Ascending aorta (tissue), 2 donors: ENCODE measurements around the gene TMEM175. TPM values are rescaled to one million over a fixed set of nuclear protein-coding genes. Genes with fewer than 3 reads are reported as not detected.

ENCODE experiments used
- DNase-seq, 2 donors: peaks; one replicate each; pipeline ENCODE4 v3.0.0-alpha.2; 2019; ENCODE audit warnings: low spot score in 2 of 2
- H3K27ac ChIP-seq, 2 donors: fragments of 200-600 bp; sonication (generic); one replicate each; pipeline ENCODE4 v1.5.1; 2016 to 2017; ENCODE audit warnings: mild to moderate bottlenecking in 1 of 2
- H3K27me3 ChIP-seq: fragments of 200-600 bp; sonication (generic); one replicate; pipeline ENCODE4 v1.5.1; 2017
- H3K36me3 ChIP-seq, 2 donors: fragments of 200-600 bp; sonication (generic); one replicate each; pipeline ENCODE4 v1.5.1; 2016
- H3K4me1 ChIP-seq, 2 donors: fragments of 200-600 bp; sonication (generic); one replicate each; pipeline ENCODE4 v1.5.1; 2016 to 2017; ENCODE audit warnings: mild to moderate bottlenecking in 1 of 2
- H3K4me3 ChIP-seq, 2 donors: fragments of 200-600 bp; sonication (generic); one replicate each; pipeline ENCODE4 v1.5.1; 2016 to 2017; ENCODE audit warnings: mild to moderate bottlenecking in 1 of 2
- H3K9me3 ChIP-seq, 2 donors: fragments of 200-600 bp; sonication (generic); one replicate each; pipeline ENCODE4 v1.5.1; 2016
- CTCF ChIP-seq, 3 experiments: fragments of 200-600 bp in 2 of 3; fragments of 450-650 bp in 1 of 3; sonication (generic) in 2 of 3; IDR thresholded peaks; one replicate each; pipeline ENCODE4 v1.5.1; 2016 to 2019; ENCODE audit warnings: antibody characterized with exemption in 3 of 3, mild to moderate bottlenecking in 1 of 3, moderate library complexity in 1 of 3
- intact Hi-C: fragments of 100-400 bp; cut with DNase I; formaldehyde crosslinking; loops from one replicate; pipeline ENCODE4 v1.15.1; 2023
- total RNA-seq: library from RNA; depleted of rRNA; stranded (reverse); fragments of >200 nt; gene quantifications from one replicate; pipeline ENCODE4 v1.1.0, GENCODE V29; 2016

TMEM175 gene
- total RNA-seq, 1 donor from 2014 or later: 41.2 TPM

GRCh38 chr4:1003271-1004070 is 71.2 kb downstream of the TMEM175 start:
- Histone ChIP-seq H3K4me3 (peak overlapping the region in 1 of 2 donors; percentile 31), H3K27ac (no peak overlapping the region), H3K27me3 (peaks cover 37% of the 10 kb centered on the region), H3K4me1 (peaks cover 8 to 9% of the 10 kb centered on the region in 2 donors), H3K9me3 (no peaks in the 10 kb centered on the region), H3K36me3 (no peaks in the 10 kb centered on the region)
- DNase-seq: no peak
- no peak for TF ChIP-seq CTCF (IDR thresholded peaks at IDR 0.05)
- intact Hi-C loops: no loop called here

GRCh38 chr4:1004071-1004418 is 71.8 kb downstream of the TMEM175 start:
- intact Hi-C loops: no loop called here

GRCh38 chr4:1004557-1005485 is 72.6 kb downstream of the TMEM175 start:
- Histone ChIP-seq H3K27ac (no peak overlapping the region), H3K27me3 (peaks cover 35% of the 10 kb centered on the region), H3K4me3 (no peak overlapping the region), H3K36me3 (no peaks in the 10 kb centered on the region), H3K9me3 (no peaks in the 10 kb centered on the region), H3K4me1 (peaks cover 14% of the 10 kb centered on the region in 2 donors)
- no peak for TF ChIP-seq CTCF (IDR thresholded peaks at IDR 0.05)
- intact Hi-C loops: no loop called here
- no peak for DNase-seq

More at GRCh38 chr4:1004071-1004418, 71.8 kb downstream of the TMEM175 start:
- no peak overlapping the region for H3K27ac ChIP-seq
- no peak overlapping the region for H3K4me3 ChIP-seq
- DNase-seq: no peak
- no peak for TF ChIP-seq CTCF (IDR thresholded peaks at IDR 0.05)
- no peaks in the 10 kb centered on the region for H3K9me3 ChIP-seq
- peaks cover 35% of the 10 kb centered on the region for H3K27me3 ChIP-seq
- peaks cover 12% of the 10 kb centered on the region in 2 donors for H3K4me1 ChIP-seq
- no peaks in the 10 kb centered on the region for H3K36me3 ChIP-seq

GRCh38 chr4:1006856-1007255 is 74.6 kb downstream of the TMEM175 start:
- Histone ChIP-seq H3K36me3 (no peaks in the 10 kb centered on the region), H3K27me3 (peaks cover 18% of the 10 kb centered on the region), H3K27ac (no peak overlapping the region), H3K9me3 (no peaks in the 10 kb centered on the region), H3K4me3 (no peak overlapping the region), H3K4me1 (peaks cover 24 to 26% of the 10 kb centered on the region in 2 donors)
- DNase-seq: no peak
- no peak for TF ChIP-seq CTCF (IDR thresholded peaks at IDR 0.05)
- intact Hi-C loops: no loop called here

Other genes with a start within 250 kb of the TMEM175 start
- 17.7 TPM for gene SLC49A3, start 243.3 kb upstream of the TMEM175 start, total RNA-seq
- 124 TPM for gene PCGF3, start 226.6 kb upstream of the TMEM175 start, total RNA-seq
- 1.1 TPM for gene CPLX1, start 106.3 kb upstream of the TMEM175 start, total RNA-seq
- 87.3 TPM for gene GAK, start 144 bp upstream of the TMEM175 start, total RNA-seq
- 20.1 TPM for gene DGKQ, start 41.1 kb downstream of the TMEM175 start, total RNA-seq
- 118 TPM for gene IDUA, start 54.6 kb downstream of the TMEM175 start, total RNA-seq
- not detected for gene SLC26A1, start 60.9 kb downstream of the TMEM175 start, total RNA-seq
- 79.1 TPM for gene FGFRL1, start 79.2 kb downstream of the TMEM175 start, total RNA-seq
- gene RNF212, start 181.1 kb downstream of the TMEM175 start, total RNA-seq: not detected
- 14.0 TPM for gene SPON2, start 240.1 kb downstream of the TMEM175 start, total RNA-seq